ENCODE data around the gene HSPB9. TPM values are rescaled to one million over a fixed set of nuclear protein-coding genes. Genes with fewer than 3 reads are reported as not detected.

Gene HSPB9
- polyA plus RNA-seq, 3 donors from 2014 or later: 0.11 TPM; not detected in 2

- Mint-ChIP-seq H3K4me3 (no peak overlapping the region), H3K9me3 (no peaks in the 10 kb centered on the region), H3K4me1 (no peaks in the 10 kb centered on the region), H3K36me3 (no peaks in the 10 kb centered on the region), H3K27ac (no peak overlapping the region), H3K27me3 (ENCODE audit: low read depth in 3 of 3) (peaks cover 5 to 10% (median 6%) of the 10 kb centered on the region in 3 donors)
- no peak for DNase-seq
Observed at GRCh38 chr17:42092939-42093338, 29.7 kb upstream of the HSPB9 start.

- H3K36me3 Mint-ChIP-seq: no peaks in the 10 kb centered on the region
- peak overlapping the region in 1 of 6 donors; percentile 57 for H3K27ac Mint-ChIP-seq
- H3K9me3 Mint-ChIP-seq: no peaks in the 10 kb centered on the region
- H3K4me1 Mint-ChIP-seq: no peaks in the 10 kb centered on the region
- no peak for DNase-seq
- peaks cover 5 to 9% (median 8%) of the 10 kb centered on the region in 3 donors for H3K27me3 Mint-ChIP-seq (ENCODE audit: low read depth in 3 of 3)
- H3K4me3 Mint-ChIP-seq: no peak overlapping the region
Observed at GRCh38 chr17:42094375-42095069, 28.1 kb upstream of the HSPB9 start.

DNA sequence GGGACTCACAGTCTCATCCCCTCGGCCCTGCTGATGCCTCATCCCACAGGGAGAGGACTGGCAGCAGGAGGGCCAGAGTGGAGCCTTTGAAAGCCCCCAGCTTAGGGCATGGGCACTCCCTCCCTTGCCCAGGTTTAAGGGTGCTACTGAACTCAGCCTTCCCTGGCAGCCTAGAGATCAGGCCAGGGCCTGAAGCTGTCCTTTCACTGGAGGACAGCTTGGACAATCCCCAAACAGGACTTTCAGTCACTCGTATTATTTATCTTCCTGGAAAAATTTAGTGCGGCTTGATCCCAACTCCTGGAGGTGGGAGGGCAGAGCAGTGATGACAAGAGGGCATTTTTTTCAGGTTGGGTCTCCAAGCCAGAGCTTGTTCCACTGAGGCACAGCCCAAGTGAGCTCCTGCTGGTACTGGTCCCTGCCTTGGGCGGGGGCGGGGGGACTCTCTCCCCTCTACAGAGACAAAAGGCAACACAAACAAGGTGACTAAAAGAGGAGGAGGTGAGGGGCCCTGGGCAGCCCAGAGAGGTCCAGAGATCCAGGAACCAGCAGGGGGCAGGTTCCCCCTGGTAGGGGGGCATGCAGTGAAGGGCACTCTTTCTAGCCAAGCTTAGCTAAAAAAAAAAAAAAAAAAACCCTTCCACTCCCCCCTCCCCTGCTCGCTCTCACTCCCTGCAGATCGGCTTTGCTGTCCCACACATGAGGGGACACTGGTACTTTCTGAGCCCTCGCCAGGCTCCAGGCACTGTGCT, 26.1 kb upstream of the HSPB9 start:
- no peak overlapping the region for H3K4me3 Mint-ChIP-seq
- peaks cover 5 to 9% (median 6%) of the 10 kb centered on the region in 3 donors for H3K27me3 Mint-ChIP-seq (ENCODE audit: low read depth in 3 of 3)
- DNase-seq: no peak
- no peak overlapping the region for H3K27ac Mint-ChIP-seq
- H3K4me1 Mint-ChIP-seq: no peaks in the 10 kb centered on the region
- no peaks in the 10 kb centered on the region for H3K36me3 Mint-ChIP-seq
- no peaks in the 10 kb centered on the region for H3K9me3 Mint-ChIP-seq

DNA sequence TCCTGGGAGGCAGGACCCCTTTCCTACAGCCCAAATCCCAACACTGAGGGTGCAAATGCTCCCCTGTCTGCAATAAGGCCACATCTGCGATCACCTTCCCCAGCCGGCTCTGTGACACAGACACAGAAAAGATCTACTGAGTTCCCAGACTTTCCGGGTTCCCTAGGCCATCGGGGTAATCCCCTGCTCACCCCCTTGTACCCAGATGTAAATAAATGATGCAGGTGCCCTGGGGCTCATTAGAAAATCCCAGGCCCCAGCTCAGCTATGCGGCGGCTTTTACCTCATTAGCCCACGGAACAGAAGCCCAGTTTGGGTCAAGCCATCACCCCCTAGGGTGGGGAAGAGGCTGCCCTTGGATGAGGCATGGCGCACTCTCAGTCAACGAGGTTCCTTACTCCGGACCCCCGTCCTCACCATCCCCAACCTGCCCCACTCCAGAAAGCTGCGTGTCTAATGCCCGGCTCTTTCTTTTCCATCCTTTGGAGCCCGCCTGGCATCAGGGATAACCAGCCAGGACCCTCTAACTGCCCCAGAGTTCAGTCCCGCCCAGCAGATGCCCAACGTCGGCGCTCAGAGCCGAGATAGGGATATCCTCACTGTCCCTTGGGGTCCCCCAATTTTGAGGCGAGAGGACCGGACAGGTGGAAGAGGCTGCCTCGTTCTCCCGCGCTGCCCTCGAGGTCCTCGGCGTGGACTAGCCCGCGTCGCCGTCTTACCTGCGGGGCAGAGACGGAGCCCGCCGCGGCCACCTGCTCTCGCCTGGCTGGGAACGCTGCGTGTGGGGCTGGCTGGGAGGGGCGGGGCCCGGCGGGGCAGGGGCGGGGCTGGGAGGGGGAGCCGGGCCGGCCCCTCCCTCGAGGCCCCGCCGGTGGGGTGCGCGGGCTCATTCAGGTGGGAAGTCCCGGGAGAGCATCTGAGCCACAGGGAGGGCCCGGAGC, 24.6 kb upstream of the HSPB9 start, which contains the start of gene ZNF385C:
TSS of gene ZNF385C (minus strand) at position 783 of the 941 bp plus-strand sequence. CDS start 35,417 bp downstream, outside the sequence.
- Mint-ChIP-seq H3K9me3 (no peaks in the 10 kb centered on the region), H3K36me3 (peaks cover 0 to 4% (median 0%) of the 10 kb centered on the region in 3 donors), H3K4me3 (peak within 1 kb of the TSS in 1 of 5 donors; percentile 20), H3K27me3 (ENCODE audit: low read depth in 3 of 3) (peaks cover 5 to 9% (median 6%) of the 10 kb centered on the region in 3 donors), H3K4me1 (no peaks in the 10 kb centered on the region), H3K27ac (peak within 1 kb of the TSS in 1 of 6 donors; percentile 24)
- no peak for DNase-seq

DNA sequence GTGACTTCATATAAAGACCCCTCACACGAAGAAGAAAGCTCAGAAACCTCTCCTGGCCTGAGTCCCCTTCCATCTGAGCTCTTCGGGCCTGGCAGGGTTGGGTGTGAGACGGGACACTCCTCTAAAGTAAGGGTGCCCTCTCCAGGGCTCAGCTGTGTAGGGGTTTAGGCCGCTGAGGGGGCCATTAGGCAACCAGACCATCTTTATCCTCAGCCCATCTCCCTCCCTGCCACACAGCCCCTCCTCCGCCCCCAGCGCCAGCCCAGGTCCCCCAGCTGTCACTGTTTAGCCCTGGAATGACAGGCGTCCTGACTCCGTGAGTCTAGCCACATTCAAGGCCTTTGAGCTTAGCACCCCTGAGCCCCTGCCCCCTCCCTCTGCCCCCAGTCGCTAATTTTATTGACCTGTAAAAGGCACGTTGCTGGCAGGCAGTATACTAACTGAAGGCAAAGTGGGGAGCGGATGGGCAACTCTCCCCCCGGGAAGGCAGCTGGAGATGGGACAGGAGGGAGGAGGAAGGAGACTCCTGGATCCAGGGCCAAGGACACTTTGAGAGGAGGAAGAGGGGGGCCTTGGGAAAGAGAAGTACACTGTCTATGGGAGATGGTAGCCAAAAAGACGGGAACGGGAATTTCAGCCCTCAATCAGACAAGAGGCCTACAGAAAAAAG, 23.7 kb upstream of the HSPB9 start:
- Mint-ChIP-seq H3K27ac (peak overlapping the region in 1 of 6 donors; percentile 24), H3K9me3 (no peaks in the 10 kb centered on the region), H3K4me3 (peak overlapping the region in 1 of 5 donors; percentile 20), H3K36me3 (peaks cover 0 to 4% (median 0%) of the 10 kb centered on the region in 3 donors), H3K4me1 (no peaks in the 10 kb centered on the region), H3K27me3 (ENCODE audit: low read depth in 3 of 3) (peaks cover 5 to 9% (median 6%) of the 10 kb centered on the region in 3 donors)
- DNase-seq: no peak

DNA sequence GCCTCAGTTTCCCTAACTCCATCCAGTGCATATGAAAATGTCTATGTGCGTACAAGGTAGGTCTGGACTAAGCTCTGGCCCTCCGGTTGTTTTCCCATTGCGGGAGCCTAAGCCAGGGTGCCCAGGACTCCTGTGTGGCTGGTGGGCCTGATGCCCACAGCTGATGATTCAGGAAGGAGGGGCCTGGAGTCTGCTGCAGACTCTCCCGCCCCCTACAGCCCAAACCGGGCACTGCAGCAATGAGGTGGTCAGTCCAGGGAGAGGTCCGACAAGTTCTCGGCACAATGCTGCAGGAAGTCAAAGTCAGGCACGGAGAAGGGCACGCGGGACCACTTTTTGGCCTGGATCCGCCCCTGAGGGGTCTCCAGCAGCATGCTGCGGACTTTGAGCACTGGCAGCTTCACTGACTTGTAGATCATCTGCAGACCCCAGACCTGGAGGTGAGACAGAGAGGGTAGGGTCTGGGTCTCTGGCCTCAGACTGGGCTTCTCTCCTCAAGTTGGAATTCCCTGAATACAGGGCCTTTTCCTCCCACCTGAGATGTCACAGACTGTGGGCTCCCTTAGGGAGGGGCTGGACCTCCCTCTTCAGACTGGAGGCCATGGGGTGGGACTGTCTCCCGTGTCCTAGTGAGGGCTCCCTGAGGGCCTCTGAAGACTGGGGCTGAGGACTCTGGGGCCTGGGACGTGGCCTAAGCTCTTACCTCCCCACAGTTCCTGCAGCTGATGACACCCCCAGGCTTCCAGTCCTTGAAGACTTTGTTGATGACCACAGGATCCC, 20.9 kb upstream of the HSPB9 start:
- Mint-ChIP-seq H3K4me3 (no peak overlapping the region), H3K27ac (no peak overlapping the region), H3K27me3 (ENCODE audit: low read depth in 3 of 3) (peaks cover 2 to 5% (median 3%) of the 10 kb centered on the region in 3 donors)

GRCh38 chr17:42103221-42103954, 19.2 kb upstream of the HSPB9 start:
- Mint-ChIP-seq H3K9me3 (no peaks in the 10 kb centered on the region), H3K27me3 (ENCODE audit: low read depth in 3 of 3) (no peaks in the 10 kb centered on the region), H3K36me3 (peaks cover 0 to 4% (median 3%) of the 10 kb centered on the region in 3 donors), H3K4me3 (no peak overlapping the region), H3K4me1 (peaks cover 10 to 11% of the 10 kb centered on the region in 2 donors), H3K27ac (no peak overlapping the region)
- DNase-seq: no peak

More for the DNA sequence above, 20.9 kb upstream of the HSPB9 start:
- peak; percentile 44 to 52 (median 49) for DNase-seq
- Mint-ChIP-seq H3K9me3 (no peaks in the 10 kb centered on the region), H3K36me3 (peaks cover 0 to 4% (median 3%) of the 10 kb centered on the region in 3 donors), H3K4me1 (peaks cover 0 to 2% of the 10 kb centered on the region in 2 donors)

DNA sequence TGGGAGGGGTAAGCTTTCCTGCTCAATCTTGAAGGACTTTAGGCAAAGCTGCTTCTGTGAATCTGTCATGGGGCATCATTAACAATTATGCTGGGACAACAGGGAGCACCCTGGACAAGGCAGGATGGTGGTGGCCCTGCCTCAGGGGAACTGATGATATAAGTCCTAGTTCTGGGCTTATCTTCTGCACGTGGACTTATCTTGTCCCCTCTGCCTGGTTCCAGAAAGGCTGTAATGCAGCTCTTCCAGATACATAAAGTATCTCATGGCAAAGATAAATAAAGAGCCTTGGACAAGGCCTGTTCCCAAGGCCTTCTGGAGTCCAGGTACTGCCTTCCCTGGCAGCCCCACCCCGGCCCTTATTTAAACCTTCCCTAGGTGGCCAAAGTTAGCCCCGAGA, 18.3 kb upstream of the HSPB9 start:
- H3K9me3 Mint-ChIP-seq: no peaks in the 10 kb centered on the region
- H3K4me1 Mint-ChIP-seq: peaks cover 10 to 17% of the 10 kb centered on the region in 2 donors
- H3K36me3 Mint-ChIP-seq: peaks cover 0 to 5% (median 3%) of the 10 kb centered on the region in 3 donors
- no peak for DNase-seq
- H3K27me3 Mint-ChIP-seq (ENCODE audit: low read depth in 3 of 3): peaks cover 0 to 1% (median 0%) of the 10 kb centered on the region in 3 donors
- H3K27ac Mint-ChIP-seq: no peak overlapping the region
- H3K4me3 Mint-ChIP-seq: no peak overlapping the region

- H3K27me3 Mint-ChIP-seq (ENCODE audit: low read depth in 3 of 3): peaks cover 0 to 1% (median 0%) of the 10 kb centered on the region in 3 donors
- H3K4me1 Mint-ChIP-seq: peaks cover 14 to 22% of the 10 kb centered on the region in 2 donors
- peaks cover 3 to 8% (median 3%) of the 10 kb centered on the region in 3 donors for H3K36me3 Mint-ChIP-seq
- H3K27ac Mint-ChIP-seq: no peak overlapping the region
- H3K9me3 Mint-ChIP-seq: no peaks in the 10 kb centered on the region
- H3K4me3 Mint-ChIP-seq: no peak overlapping the region
- DNase-seq: no peak
Observed at GRCh38 chr17:42106009-42106408, 16.6 kb upstream of the HSPB9 start.

DNA sequence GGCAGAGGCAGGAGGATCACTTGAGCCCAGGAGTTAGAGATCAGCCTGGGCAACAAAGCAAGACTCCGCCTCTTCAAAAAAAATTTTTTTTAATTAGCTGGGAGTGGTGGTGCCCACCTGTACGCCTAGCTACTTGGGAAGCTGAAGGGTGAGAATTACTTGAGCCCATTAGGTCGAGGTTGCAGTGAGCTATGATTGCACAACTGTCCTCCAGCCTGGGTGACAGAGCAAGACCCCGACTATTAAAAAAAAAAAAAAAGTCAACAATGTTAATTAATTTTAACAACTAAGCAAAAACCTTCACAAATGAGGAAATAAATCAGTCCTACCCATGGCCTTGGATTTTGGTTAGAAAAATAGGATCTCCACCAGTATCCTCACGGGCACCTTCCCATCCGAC, 15.5 kb upstream of the HSPB9 start:
- Mint-ChIP-seq H3K9me3 (no peaks in the 10 kb centered on the region), H3K4me1 (peaks cover 24 to 26% of the 10 kb centered on the region in 2 donors), H3K36me3 (peaks cover 3 to 8% (median 3%) of the 10 kb centered on the region in 3 donors), H3K4me3 (peak overlapping the region in 3 of 5 donors; percentile 47 to 67 (median 54)), H3K27ac (no peak overlapping the region), H3K27me3 (ENCODE audit: low read depth in 3 of 3) (peaks cover 0 to 3% (median 0%) of the 10 kb centered on the region in 3 donors)
- DNase-seq: no peak

- peak; percentile 75 to 83 (median 80) for DNase-seq
- peak overlapping the region in 4 of 5 donors; percentile 29 to 67 (median 50) for H3K4me3 Mint-ChIP-seq
- H3K27me3 Mint-ChIP-seq (ENCODE audit: low read depth in 3 of 3): peaks cover 0 to 3% (median 0%) of the 10 kb centered on the region in 3 donors
- peaks cover 30 to 34% of the 10 kb centered on the region in 2 donors for H3K4me1 Mint-ChIP-seq
- no peaks in the 10 kb centered on the region for H3K9me3 Mint-ChIP-seq
- H3K27ac Mint-ChIP-seq: no peak overlapping the region
- H3K36me3 Mint-ChIP-seq: peaks cover 3 to 4% (median 3%) of the 10 kb centered on the region in 3 donors
Observed at GRCh38 chr17:42107597-42108576, 14.7 kb upstream of the HSPB9 start.

All from immature natural killer cell (primary cell).